IMR-90 (cell line): ENCODE results near the gene DNM3.

Source experiments
- BHLHE40 ChIP-seq: fragments of 150-350 bp; IDR thresholded peaks from 2 replicates; pipeline ENCODE4 v1.6.1; 2016; ENCODE audit warnings: mild to moderate bottlenecking, low read depth, low read length
- MAFK ChIP-seq: IDR thresholded peaks from 2 replicates; pipeline ENCODE4 v1.6.1; 2012; ENCODE audit warnings: low read depth, low read length, improper control_type of control experiment
- POLR2A ChIP-seq: IDR thresholded peaks from 2 replicates; pipeline ENCODE4 v1.6.1; 2012; ENCODE audit warnings: mild to moderate bottlenecking, low read depth, low read length
- RAD21 ChIP-seq: IDR thresholded peaks from 2 replicates; pipeline ENCODE4 v1.6.1; 2012; ENCODE audit warnings: low read length, improper control_type of control experiment
- RCOR1 ChIP-seq: IDR thresholded peaks from 2 replicates; pipeline ENCODE4 v1.6.1; 2012; ENCODE audit warnings: mild to moderate bottlenecking, low read length, improper control_type of control experiment; ENCODE audit not compliant: insufficient replicate concordance
- SMC3 ChIP-seq: fragments of 150-350 bp; IDR thresholded peaks from 2 replicates; pipeline ENCODE4 v1.6.1; 2016; ENCODE audit warnings: low read depth, mild to moderate bottlenecking, antibody characterized with exemption, low read length, moderate library complexity
- TF ChIP-seq, protein P1 (sequence below): conservative IDR thresholded peaks from 2 replicates; pipeline ENCODE4 v1.5.1; 2012; ENCODE audit warnings: mild to moderate bottlenecking, low read depth, low read length, improper control_type of control experiment

GRCh38 chr1:171805395-171806115 lies 35.7 kb upstream of the DNM3 start:
- TF ChIP-seq, protein P1, sequence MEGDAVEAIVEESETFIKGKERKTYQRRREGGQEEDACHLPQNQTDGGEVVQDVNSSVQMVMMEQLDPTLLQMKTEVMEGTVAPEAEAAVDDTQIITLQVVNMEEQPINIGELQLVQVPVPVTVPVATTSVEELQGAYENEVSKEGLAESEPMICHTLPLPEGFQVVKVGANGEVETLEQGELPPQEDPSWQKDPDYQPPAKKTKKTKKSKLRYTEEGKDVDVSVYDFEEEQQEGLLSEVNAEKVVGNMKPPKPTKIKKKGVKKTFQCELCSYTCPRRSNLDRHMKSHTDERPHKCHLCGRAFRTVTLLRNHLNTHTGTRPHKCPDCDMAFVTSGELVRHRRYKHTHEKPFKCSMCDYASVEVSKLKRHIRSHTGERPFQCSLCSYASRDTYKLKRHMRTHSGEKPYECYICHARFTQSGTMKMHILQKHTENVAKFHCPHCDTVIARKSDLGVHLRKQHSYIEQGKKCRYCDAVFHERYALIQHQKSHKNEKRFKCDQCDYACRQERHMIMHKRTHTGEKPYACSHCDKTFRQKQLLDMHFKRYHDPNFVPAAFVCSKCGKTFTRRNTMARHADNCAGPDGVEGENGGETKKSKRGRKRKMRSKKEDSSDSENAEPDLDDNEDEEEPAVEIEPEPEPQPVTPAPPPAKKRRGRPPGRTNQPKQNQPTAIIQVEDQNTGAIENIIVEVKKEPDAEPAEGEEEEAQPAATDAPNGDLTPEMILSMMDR = no peak
- TF ChIP-seq MAFK (no peak), RAD21 (no peak), POLR2A (no peak), RCOR1 (no peak), BHLHE40 (no peak), SMC3 (no peak)
